Bone marrow (tissue), 2 donors: ENCODE data around the gene RYR2.

ENCODE experiments used
- DNase-seq, 2 donors: peaks; one replicate each; lab custom pipeline; 2025; lab: John Stamatoyannopoulos, UW

Gene RYR2

GRCh38 chr1:237864338-237865244, 822.6 kb downstream of the RYR2 start:
- DNase-seq: no peak

GRCh38 chr1:237867380-237867888, 825.5 kb downstream of the RYR2 start:
- DNase-seq: no peak

- no peak for DNase-seq
Observed at GRCh38 chr1:237868817-237869600, 827.0 kb downstream of the RYR2 start.

- no peak for DNase-seq
Observed at GRCh38 chr1:237873487-237874211, 831.7 kb downstream of the RYR2 start.

GRCh38 chr1:237875291-237875690, 833.3 kb downstream of the RYR2 start:
- DNase-seq: no peak

- DNase-seq: no peak
Observed at GRCh38 chr1:237877631-237878030, 835.6 kb downstream of the RYR2 start.

- no peak for DNase-seq
Observed at GRCh38 chr1:237878406-237878805, 836.4 kb downstream of the RYR2 start.

- no peak for DNase-seq
Observed at GRCh38 chr1:237879195-237879594, 837.2 kb downstream of the RYR2 start.
